GM12865 (cell line): ENCODE results near the gene PIGS.
A peak's percentile ranks its signal among the peaks of the same experiment; 100 is the strongest.

Experiments
- DNase-seq: peaks from one replicate; pipeline ENCODE4 v3.0.0; 2010; ENCODE audit warnings: low read depth
- H3K4me3 ChIP-seq: 2 replicates; pipeline ENCODE4 v1.5.1; 2011; ENCODE audit warnings: mild to moderate bottlenecking, low read depth, low read length, control low read depth
- TF ChIP-seq, protein P1 (sequence below): IDR thresholded peaks from 2 replicates; pipeline ENCODE4 v1.5.1; 2011; ENCODE audit warnings: low read length, control low read depth, low read depth, inconsistent platforms; ENCODE audit not compliant: insufficient read depth; ENCODE audit errors: missing control alignments

PIGS gene

DNA sequence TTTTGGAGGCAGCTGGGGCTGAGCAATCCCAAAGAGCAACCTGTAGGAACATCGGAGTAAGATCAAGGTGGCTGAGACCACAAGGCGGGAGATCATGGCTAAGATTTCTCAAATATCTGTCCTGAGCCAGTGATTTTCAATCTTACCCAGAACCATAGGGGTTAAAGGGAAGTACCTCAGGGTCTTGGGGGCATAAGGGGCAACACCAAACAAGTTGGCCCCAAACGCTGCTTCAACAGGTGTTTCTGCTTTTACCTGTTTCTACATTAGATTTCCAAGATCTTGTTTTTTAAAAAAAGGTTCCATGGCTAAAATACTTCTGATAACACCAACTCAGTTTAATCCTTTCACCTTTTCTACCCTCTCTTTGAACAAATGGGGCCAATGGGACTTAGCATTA, 16.3 kb downstream of the PIGS start:
- no peak for DNase-seq
- TF ChIP-seq, protein P1, sequence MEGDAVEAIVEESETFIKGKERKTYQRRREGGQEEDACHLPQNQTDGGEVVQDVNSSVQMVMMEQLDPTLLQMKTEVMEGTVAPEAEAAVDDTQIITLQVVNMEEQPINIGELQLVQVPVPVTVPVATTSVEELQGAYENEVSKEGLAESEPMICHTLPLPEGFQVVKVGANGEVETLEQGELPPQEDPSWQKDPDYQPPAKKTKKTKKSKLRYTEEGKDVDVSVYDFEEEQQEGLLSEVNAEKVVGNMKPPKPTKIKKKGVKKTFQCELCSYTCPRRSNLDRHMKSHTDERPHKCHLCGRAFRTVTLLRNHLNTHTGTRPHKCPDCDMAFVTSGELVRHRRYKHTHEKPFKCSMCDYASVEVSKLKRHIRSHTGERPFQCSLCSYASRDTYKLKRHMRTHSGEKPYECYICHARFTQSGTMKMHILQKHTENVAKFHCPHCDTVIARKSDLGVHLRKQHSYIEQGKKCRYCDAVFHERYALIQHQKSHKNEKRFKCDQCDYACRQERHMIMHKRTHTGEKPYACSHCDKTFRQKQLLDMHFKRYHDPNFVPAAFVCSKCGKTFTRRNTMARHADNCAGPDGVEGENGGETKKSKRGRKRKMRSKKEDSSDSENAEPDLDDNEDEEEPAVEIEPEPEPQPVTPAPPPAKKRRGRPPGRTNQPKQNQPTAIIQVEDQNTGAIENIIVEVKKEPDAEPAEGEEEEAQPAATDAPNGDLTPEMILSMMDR: no peak
- no peak overlapping the region for H3K4me3 ChIP-seq

DNA sequence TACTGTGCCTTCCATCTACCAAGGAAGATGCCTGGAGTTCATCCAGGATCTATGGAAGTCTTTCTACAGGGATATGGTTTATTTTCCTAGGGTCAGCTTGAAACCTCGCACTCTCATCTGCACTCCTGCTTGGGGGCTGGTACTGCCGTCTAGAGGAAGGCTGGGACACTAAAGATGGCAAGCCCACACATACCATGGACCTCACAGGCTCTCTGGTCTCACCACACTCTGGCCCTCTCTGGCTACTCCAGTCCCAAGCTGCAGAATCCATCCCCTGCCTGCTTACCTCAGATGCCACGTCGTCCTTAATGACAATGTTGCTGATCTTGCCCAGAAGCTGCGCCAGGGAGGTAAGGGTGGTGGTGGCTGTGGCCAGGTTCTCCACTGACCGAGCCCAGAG, 16.8 kb downstream of the PIGS start:
- DNase-seq: no peak
- no peak overlapping the region for H3K4me3 ChIP-seq

DNA sequence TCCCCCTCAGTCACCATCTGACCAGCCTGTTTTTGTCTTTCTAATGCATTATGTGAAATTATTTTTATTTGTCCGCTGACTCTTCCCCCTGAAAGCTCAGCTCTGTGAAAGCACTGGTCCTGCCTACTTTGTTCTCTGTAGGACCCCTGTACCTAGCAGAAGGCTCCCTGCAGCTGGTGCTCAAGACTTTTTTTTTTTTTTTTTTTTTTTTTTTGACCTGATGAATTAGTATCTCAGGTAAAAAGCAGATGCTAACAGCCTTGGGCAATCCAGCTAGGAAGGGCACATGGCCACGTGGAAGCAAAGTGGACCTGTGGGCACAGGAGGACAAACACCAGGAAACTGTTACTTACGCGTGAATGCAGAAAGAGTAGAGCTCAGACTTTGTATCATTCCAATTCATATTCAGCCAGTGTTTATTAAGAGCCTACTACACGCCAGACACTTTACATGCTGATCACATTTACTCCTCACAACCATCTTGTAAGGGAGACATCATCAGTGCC, 18.3 kb downstream of the PIGS start:
- DNase-seq: no peak
- TF ChIP-seq, protein P1: no peak
- no peak overlapping the region for H3K4me3 ChIP-seq

More for the DNA sequence above, 16.8 kb downstream of the PIGS start:
- TF ChIP-seq, protein P1: no peak

DNA sequence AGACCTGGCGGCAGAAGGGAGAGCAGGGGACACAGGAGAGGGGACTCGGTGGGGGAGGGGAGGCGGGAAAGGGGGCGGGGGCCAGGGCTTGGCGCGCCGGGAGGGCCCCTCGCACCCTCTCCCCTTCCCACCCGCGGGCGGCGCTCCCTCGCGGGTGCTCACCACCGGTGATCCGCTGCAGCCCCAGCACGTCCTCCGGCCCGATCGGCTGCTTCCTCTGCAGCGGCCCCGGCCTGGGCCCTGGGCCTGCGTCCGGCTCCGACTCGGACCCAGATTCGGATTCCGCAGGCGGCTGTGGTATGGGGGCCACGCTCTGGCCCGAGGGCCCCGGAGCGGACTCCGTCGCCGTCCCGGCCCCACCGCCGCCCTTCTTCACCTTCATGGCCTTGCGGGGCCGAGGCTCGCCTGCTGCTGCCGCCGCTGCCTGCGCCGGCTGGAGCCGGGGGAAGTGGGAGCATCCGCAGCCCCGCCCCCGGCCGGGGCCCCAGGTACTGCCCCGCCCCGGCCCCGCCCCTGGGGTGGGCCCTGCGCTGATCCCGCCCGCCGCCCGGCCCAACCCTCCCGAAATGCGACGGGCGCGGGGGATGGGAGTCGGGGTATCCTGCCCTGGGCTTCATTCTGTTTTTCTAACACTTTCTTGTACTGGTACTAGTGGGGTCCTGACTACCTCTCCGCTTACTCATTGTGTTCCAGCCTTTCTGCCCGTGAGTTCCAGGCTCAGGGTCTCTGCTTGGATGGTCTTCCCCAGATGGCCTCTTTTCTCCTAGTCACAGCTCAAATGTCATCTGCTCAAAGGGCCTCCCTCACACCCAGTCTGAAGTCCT, 18.9 kb downstream of the PIGS start, which contains the start of gene UNC119:
TSS of gene UNC119 (minus strand) at position 449 of the 824 bp plus-strand sequence. CDS start at position 382, 67 bp downstream.
- DNase-seq: peak; percentile 84
- H3K4me3 ChIP-seq: peak within 1 kb of the TSS; percentile 70
- TF ChIP-seq, protein P1: no peak

DNA sequence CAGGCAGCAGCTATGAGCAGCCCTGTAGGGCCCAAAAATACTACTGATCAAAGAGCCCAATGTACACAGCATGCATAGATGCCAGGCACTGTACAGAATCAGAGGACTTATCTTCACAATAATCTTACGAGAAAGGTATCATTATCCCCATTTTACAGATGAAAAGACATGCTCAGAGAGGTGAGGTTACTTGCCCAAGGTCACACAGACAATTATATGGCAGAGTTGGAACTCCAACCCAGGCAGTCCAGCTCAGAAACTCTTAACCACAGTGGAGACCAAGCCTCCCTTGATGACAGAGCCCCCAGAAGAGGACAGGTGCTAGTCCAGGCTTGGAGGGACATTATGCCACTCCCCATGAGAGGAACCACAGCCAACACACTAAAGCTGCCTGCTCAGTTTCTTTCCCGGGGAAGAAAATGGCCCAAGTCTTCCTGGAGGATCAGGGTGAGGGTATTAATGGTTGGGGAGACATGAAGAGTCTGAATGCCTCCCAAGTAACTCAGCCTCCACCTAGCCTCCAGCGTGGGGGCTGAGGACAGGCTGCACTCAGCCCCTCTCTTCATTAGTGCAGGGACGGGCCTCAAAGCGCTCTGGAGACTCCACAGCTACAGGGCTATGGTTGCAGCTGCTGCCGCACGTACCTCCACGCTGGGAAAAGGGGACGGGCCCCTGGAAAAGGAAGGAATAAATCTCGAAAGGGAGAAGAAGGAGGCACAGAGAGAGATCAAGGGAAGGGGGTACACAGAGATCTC, 19.7 kb downstream of the PIGS start:
- H3K4me3 ChIP-seq: peak overlapping the region; percentile 70
- no peak for DNase-seq

DNA sequence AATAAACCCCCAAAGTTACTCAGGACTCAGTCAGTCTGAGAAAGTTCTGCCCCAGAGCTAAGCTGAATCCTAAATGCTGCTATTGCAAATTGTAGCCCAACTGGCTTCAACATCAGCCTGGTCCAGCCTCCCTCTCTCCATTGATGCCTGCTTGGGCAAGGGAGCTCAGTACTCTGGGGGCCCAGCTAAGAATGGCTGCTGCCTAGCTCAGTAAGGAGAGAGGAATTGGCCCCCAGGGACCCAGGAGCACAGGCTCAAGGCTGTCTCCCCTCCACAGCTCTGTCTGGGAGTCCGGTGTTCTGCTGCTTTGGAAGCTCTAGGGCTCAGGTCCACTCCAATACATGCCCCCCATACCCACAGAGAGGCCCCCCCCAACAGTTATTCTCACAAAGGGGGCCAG, 20.5 kb downstream of the PIGS start:
- no peak for DNase-seq
- TF ChIP-seq, protein P1: no peak
- H3K4me3 ChIP-seq: peak overlapping the region; percentile 70

More for the DNA sequence above, 19.7 kb downstream of the PIGS start:
- TF ChIP-seq, protein P1: no peak
